ENCODE data around the gene PLCG2.

DNA sequence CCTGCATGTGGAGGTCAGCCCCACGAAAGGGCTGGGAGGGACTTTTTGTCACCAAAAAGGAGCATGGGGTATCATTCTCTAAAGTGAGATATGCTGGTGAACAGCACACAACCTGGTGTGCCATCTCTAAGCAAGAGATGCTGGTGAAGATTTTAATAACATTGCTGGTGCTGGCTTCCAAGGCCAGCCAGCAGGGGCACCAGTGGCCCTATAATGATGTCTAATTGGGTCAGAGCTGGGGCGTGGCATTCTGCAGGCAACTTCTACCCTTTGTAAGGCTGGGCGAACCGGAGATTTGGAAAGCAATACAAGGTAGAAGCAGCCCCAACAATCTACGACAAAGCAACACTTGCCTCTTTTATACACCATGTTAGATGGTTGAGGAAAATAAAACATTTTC, 215.4 kb downstream of the PLCG2 start:
- TF ChIP-seq, protein P1, sequence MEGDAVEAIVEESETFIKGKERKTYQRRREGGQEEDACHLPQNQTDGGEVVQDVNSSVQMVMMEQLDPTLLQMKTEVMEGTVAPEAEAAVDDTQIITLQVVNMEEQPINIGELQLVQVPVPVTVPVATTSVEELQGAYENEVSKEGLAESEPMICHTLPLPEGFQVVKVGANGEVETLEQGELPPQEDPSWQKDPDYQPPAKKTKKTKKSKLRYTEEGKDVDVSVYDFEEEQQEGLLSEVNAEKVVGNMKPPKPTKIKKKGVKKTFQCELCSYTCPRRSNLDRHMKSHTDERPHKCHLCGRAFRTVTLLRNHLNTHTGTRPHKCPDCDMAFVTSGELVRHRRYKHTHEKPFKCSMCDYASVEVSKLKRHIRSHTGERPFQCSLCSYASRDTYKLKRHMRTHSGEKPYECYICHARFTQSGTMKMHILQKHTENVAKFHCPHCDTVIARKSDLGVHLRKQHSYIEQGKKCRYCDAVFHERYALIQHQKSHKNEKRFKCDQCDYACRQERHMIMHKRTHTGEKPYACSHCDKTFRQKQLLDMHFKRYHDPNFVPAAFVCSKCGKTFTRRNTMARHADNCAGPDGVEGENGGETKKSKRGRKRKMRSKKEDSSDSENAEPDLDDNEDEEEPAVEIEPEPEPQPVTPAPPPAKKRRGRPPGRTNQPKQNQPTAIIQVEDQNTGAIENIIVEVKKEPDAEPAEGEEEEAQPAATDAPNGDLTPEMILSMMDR (IDR thresholded peaks at IDR 0.05) = peak; percentile 61
- no peak for TF ChIP-seq ZFX (IDR thresholded peaks at IDR 0.05; ENCODE audit: borderline replicate concordance)
